ENCODE data around the gene ACYP2.

GRCh38 chr2:54183281-54183680, 67.9 kb downstream of the ACYP2 start:
- TF ChIP-seq CTCF (IDR thresholded peaks at IDR 0.05), result no peak
- no peak for TF ChIP-seq EP300 (IDR thresholded peaks at IDR 0.05)
